ENCODE data around the gene SYCP3.

DNA sequence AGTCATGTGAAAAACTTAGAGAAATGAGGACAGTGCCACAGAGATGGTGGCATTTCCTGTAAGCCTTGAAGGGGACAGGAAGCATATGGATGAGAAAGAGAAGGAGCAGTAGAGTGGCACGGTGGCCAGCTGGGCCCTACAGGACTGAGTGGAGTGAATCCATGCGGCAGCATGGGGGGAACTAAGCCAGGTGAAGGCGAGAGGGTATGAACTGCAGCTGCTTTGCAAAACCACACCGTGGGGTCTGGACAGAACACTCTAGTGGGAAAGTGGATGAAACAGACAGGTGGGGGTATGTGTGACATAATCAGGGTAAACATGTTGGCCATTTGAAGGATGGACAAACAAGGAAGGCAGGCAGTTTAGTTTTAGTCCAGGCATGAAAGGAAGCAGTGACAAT is 10.4 kb upstream of the SYCP3 start:
- TF ChIP-seq, protein P1, sequence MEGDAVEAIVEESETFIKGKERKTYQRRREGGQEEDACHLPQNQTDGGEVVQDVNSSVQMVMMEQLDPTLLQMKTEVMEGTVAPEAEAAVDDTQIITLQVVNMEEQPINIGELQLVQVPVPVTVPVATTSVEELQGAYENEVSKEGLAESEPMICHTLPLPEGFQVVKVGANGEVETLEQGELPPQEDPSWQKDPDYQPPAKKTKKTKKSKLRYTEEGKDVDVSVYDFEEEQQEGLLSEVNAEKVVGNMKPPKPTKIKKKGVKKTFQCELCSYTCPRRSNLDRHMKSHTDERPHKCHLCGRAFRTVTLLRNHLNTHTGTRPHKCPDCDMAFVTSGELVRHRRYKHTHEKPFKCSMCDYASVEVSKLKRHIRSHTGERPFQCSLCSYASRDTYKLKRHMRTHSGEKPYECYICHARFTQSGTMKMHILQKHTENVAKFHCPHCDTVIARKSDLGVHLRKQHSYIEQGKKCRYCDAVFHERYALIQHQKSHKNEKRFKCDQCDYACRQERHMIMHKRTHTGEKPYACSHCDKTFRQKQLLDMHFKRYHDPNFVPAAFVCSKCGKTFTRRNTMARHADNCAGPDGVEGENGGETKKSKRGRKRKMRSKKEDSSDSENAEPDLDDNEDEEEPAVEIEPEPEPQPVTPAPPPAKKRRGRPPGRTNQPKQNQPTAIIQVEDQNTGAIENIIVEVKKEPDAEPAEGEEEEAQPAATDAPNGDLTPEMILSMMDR (optimal IDR thresholded peaks at IDR 0.05 in 1 of 3, IDR thresholded peaks at IDR 0.05 in 1 of 3, conservative IDR thresholded peaks at IDR 0.05 in 1 of 3; ENCODE audit: extremely low read depth in 1 of 3, insufficient read depth in 2 of 3, low read length in 3 of 3), result no peak
- TF ChIP-seq EZH2 (IDR thresholded peaks at IDR 0.05; ENCODE audit: low read length), result no peak

Measured in keratinocyte (primary cell).